NCI-H1436 (cell line): ENCODE results near the gene SH3RF2.
"Not testable (repeated sequence)": the region's sequence is repeated elsewhere in the genome, so short reads cannot be mapped to it uniquely, and the experiment has no call there.

Experiments used
- DNase-seq: peaks from one replicate; lab custom pipeline; 2025; lab: John Stamatoyannopoulos, UW

Gene SH3RF2

GRCh38 chr5:145980259-145980658 is 43.9 kb downstream of the SH3RF2 start:
- no peak for DNase-seq

GRCh38 chr5:145980718-145981117 is 44.3 kb downstream of the SH3RF2 start:
- no peak for DNase-seq

- no peak for DNase-seq
These were observed 45.5 kb downstream of the SH3RF2 start for GRCh38 chr5:145981589-145982571.

GRCh38 chr5:145982572-145983318 is 46.4 kb downstream of the SH3RF2 start:
- DNase-seq, result no peak

GRCh38 chr5:145983446-145983845 is 47.1 kb downstream of the SH3RF2 start:
- DNase-seq, result no peak

GRCh38 chr5:145984072-145984471 is 47.7 kb downstream of the SH3RF2 start:
- no peak for DNase-seq

- no peak for DNase-seq
These were observed 51.5 kb downstream of the SH3RF2 start for GRCh38 chr5:145987856-145988255.

GRCh38 chr5:145988993-145989392 is 52.6 kb downstream of the SH3RF2 start:
- DNase-seq, result no peak

- DNase-seq, result no peak
These were observed 53.0 kb downstream of the SH3RF2 start for GRCh38 chr5:145989428-145989827.

GRCh38 chr5:145990170-145990569 is 53.8 kb downstream of the SH3RF2 start:
- no peak for DNase-seq

GRCh38 chr5:145991044-145991575 is 54.7 kb downstream of the SH3RF2 start:
- DNase-seq, result no peak

GRCh38 chr5:145993538-145993937 is 57.2 kb downstream of the SH3RF2 start:
- not testable (repeated sequence) for DNase-seq

- DNase-seq, result no peak
These were observed 59.8 kb downstream of the SH3RF2 start for GRCh38 chr5:145996135-145996534.

- no peak for DNase-seq
These were observed 62.8 kb downstream of the SH3RF2 start for GRCh38 chr5:145999208-145999607.

GRCh38 chr5:146000072-146000471 is 63.7 kb downstream of the SH3RF2 start:
- no peak for DNase-seq

GRCh38 chr5:146001544-146002190 is 65.3 kb downstream of the SH3RF2 start:
- DNase-seq, result no peak

- DNase-seq, result no peak
These were observed 66.1 kb downstream of the SH3RF2 start for GRCh38 chr5:146002491-146002890.

- no peak for DNase-seq
These were observed 67.5 kb downstream of the SH3RF2 start for GRCh38 chr5:146003852-146004251.

- DNase-seq, result no peak
These were observed 68.9 kb downstream of the SH3RF2 start for GRCh38 chr5:146005264-146005663.

GRCh38 chr5:146005723-146006122 is 69.3 kb downstream of the SH3RF2 start:
- no peak for DNase-seq

- no peak for DNase-seq
These were observed 70.3 kb downstream of the SH3RF2 start for GRCh38 chr5:146006470-146007190.

GRCh38 chr5:146007270-146007669 is 70.9 kb downstream of the SH3RF2 start:
- DNase-seq, result no peak
